NCI-H2227 (cell line): ENCODE data around the gene DDX11.
"Not testable (repeated sequence)": the region's sequence is repeated elsewhere in the genome, so short reads cannot be mapped to it uniquely, and the experiment has no call there.

Experiments used
- DNase-seq: peaks from one replicate; lab custom pipeline; 2025; ENCODE audit not compliant: unreplicated experiment; lab: John Stamatoyannopoulos, UW

The DDX11 gene

GRCh38 chr12:31066196-31066595 is 7.5 kb upstream of the DDX11 start:
- DNase-seq: not testable (repeated sequence)

GRCh38 chr12:31067656-31068055 is 6.0 kb upstream of the DDX11 start:
- not testable (repeated sequence) for DNase-seq

GRCh38 chr12:31070971-31071740 is 2.5 kb upstream of the DDX11 start:
- DNase-seq: not testable (repeated sequence)

- DNase-seq: not testable (repeated sequence)
These were observed 698 bp upstream of the DDX11 start for GRCh38 chr12:31072962-31073361.

- DNase-seq: peak; percentile 1
These were observed 744 bp downstream of the DDX11 start for GRCh38 chr12:31074333-31074874.

GRCh38 chr12:31076150-31076549 is 2.5 kb downstream of the DDX11 start:
- DNase-seq: not testable (repeated sequence)

- DNase-seq: not testable (repeated sequence)
These were observed 3.4 kb downstream of the DDX11 start for GRCh38 chr12:31077095-31077494.

GRCh38 chr12:31077998-31078397 is 4.3 kb downstream of the DDX11 start:
- not testable (repeated sequence) for DNase-seq

GRCh38 chr12:31079421-31079820 is 5.8 kb downstream of the DDX11 start:
- not testable (repeated sequence) for DNase-seq

- DNase-seq: not testable (repeated sequence)
These were observed 6.6 kb downstream of the DDX11 start for GRCh38 chr12:31080221-31080620.

- DNase-seq: not testable (repeated sequence)
These were observed 7.6 kb downstream of the DDX11 start for GRCh38 chr12:31081274-31081673.

GRCh38 chr12:31084241-31084640 is 10.6 kb downstream of the DDX11 start:
- DNase-seq: not testable (repeated sequence)

- not testable (repeated sequence) for DNase-seq
These were observed 12.4 kb downstream of the DDX11 start for GRCh38 chr12:31086032-31086431.

- DNase-seq: not testable (repeated sequence)
These were observed 13.8 kb downstream of the DDX11 start for GRCh38 chr12:31087486-31087885.

- DNase-seq: not testable (repeated sequence)
These were observed 14.3 kb downstream of the DDX11 start for GRCh38 chr12:31087956-31088355.

- DNase-seq: no peak
These were observed 15.4 kb downstream of the DDX11 start for GRCh38 chr12:31089072-31089471.

- not testable (repeated sequence) for DNase-seq
These were observed 18.0 kb downstream of the DDX11 start for GRCh38 chr12:31091629-31092028.

- not testable (repeated sequence) for DNase-seq
These were observed 19.1 kb downstream of the DDX11 start for GRCh38 chr12:31092718-31093117.

- not testable (repeated sequence) for DNase-seq
These were observed 21.6 kb downstream of the DDX11 start for GRCh38 chr12:31095080-31095860.

- DNase-seq: not testable (repeated sequence)
These were observed 22.8 kb downstream of the DDX11 start for GRCh38 chr12:31096251-31097065.

GRCh38 chr12:31097819-31098218 is 24.2 kb downstream of the DDX11 start:
- not testable (repeated sequence) for DNase-seq
